H9 (cell line): Measurements from ENCODE around the gene TSC22D1. TPM values are rescaled to one million over a fixed set of nuclear protein-coding genes. Genes with fewer than 3 reads are reported as not detected.

ENCODE experiments used
- DNase-seq: peaks from one replicate; pipeline ENCODE4 v3.0.0-alpha.2; 2017
- H2AFZ ChIP-seq: one replicate; pipeline ENCODE4 v1.6.1; 2013; ENCODE audit warnings: mild to moderate bottlenecking, low read length, control low read depth, moderate library complexity
- H2AK5ac ChIP-seq: 2 replicates; pipeline ENCODE4 v1.6.1; 2013; ENCODE audit warnings: low read length, control low read depth, mixed read lengths; ENCODE audit not compliant: insufficient read length
- H2BK120ac ChIP-seq: one replicate; pipeline ENCODE4 v1.6.1; 2013; ENCODE audit warnings: low read depth, mild to moderate bottlenecking, low read length, control low read depth, inconsistent platforms; ENCODE audit not compliant: poor library complexity, severe bottlenecking
- H2BK12ac ChIP-seq: 2 replicates; pipeline ENCODE4 v1.6.1; 2013; ENCODE audit warnings: low read length, control low read depth, mixed read lengths, low read depth; ENCODE audit not compliant: insufficient read length
- H2BK15ac ChIP-seq: 2 replicates; pipeline ENCODE4 v1.6.1; 2013; ENCODE audit warnings: low read depth, low read length, control low read depth
- H2BK20ac ChIP-seq: one replicate; pipeline ENCODE4 v1.6.1; 2013; ENCODE audit warnings: low read depth, mild to moderate bottlenecking, low read length, control low read depth, inconsistent platforms; ENCODE audit not compliant: poor library complexity, severe bottlenecking
- H2BK5ac ChIP-seq: 2 replicates; pipeline ENCODE4 v1.6.1; 2013; ENCODE audit warnings: low read length, control low read depth, mixed read lengths; ENCODE audit not compliant: insufficient read length
- H3K14ac ChIP-seq: 2 replicates; pipeline ENCODE4 v1.6.1; 2013; ENCODE audit warnings: low read length, control low read depth; ENCODE audit not compliant: insufficient read depth
- H3K18ac ChIP-seq: 2 replicates; pipeline ENCODE4 v1.6.1; 2013; ENCODE audit warnings: low read depth, mild to moderate bottlenecking, mixed read lengths, low read length, control low read depth; ENCODE audit not compliant: insufficient read length
- H3K23ac ChIP-seq: 2 replicates; pipeline ENCODE4 v1.6.1; 2013; ENCODE audit warnings: low read length, control low read depth, mixed read lengths, low read depth; ENCODE audit not compliant: insufficient read length
- H3K23me2 ChIP-seq: 2 replicates; pipeline ENCODE4 v1.6.1; 2013; ENCODE audit warnings: low read depth, mild to moderate bottlenecking, mixed read lengths, low read length, control low read depth; ENCODE audit not compliant: insufficient read length, poor library complexity, severe bottlenecking
- H3K27ac ChIP-seq: 2 replicates; pipeline ENCODE4 v1.5.1; 2013; ENCODE audit warnings: low read length, control low read depth, mixed read lengths, low read depth; ENCODE audit not compliant: insufficient read length
- H3K27me3 ChIP-seq: 2 replicates; pipeline ENCODE4 v1.6.1; 2013; ENCODE audit warnings: low read length, control low read depth, inconsistent platforms; ENCODE audit not compliant: insufficient read depth
- H3K4ac ChIP-seq: 2 replicates; pipeline ENCODE4 v1.6.1; 2013; ENCODE audit warnings: low read depth, mild to moderate bottlenecking, control low read depth, inconsistent platforms, low read length, moderate library complexity
- H3K4me1 ChIP-seq: 2 replicates; pipeline ENCODE4 v1.6.1; 2013; ENCODE audit warnings: low read length, control low read depth, inconsistent platforms; ENCODE audit not compliant: insufficient read depth
- H3K4me2 ChIP-seq: 2 replicates; pipeline ENCODE4 v1.6.1; 2013; ENCODE audit warnings: low read length, control low read depth, mixed read lengths; ENCODE audit not compliant: insufficient read length, insufficient read depth
- H3K56ac ChIP-seq: 2 replicates; pipeline ENCODE4 v1.6.1; 2013; ENCODE audit warnings: low read depth, mild to moderate bottlenecking, mixed read lengths, low read length, control low read depth; ENCODE audit not compliant: insufficient read length
- H3K79me1 ChIP-seq: 2 replicates; pipeline ENCODE4 v1.6.1; 2013; ENCODE audit warnings: low read depth, mild to moderate bottlenecking, moderate library complexity, low read length, control low read depth, inconsistent platforms; ENCODE audit not compliant: insufficient read depth, poor library complexity, severe bottlenecking
- H3K79me2 ChIP-seq: 2 replicates; pipeline ENCODE4 v1.6.1; 2013; ENCODE audit warnings: low read length, control low read depth, inconsistent platforms; ENCODE audit not compliant: insufficient read depth
- H3K9ac ChIP-seq: 2 replicates; pipeline ENCODE4 v1.6.1; 2013; ENCODE audit warnings: low read length, control low read depth, mixed read lengths; ENCODE audit not compliant: insufficient read length; ENCODE audit errors: extremely low read depth
- H3K9me3 ChIP-seq: one replicate; pipeline ENCODE4 v1.6.1; 2013; ENCODE audit warnings: low read depth, low read length, inconsistent platforms; ENCODE audit not compliant: control insufficient read depth
- H3T11ph ChIP-seq: one replicate; pipeline ENCODE4 v1.6.1; 2013; ENCODE audit warnings: mild to moderate bottlenecking, low read length, control low read depth, inconsistent platforms
- H4K20me1 ChIP-seq: one replicate; pipeline ENCODE4 v1.6.1; 2013; ENCODE audit not compliant: control insufficient read depth, insufficient read length, insufficient read depth
- H4K5ac ChIP-seq: 2 replicates; pipeline ENCODE4 v1.6.1; 2013; ENCODE audit warnings: low read depth, mild to moderate bottlenecking, mixed read lengths, low read length, control low read depth; ENCODE audit not compliant: insufficient read length
- H4K8ac ChIP-seq: replicated peaks from 2 replicates; pipeline ENCODE4 v1.6.1; 2013; ENCODE audit warnings: low read length, control low read depth, mixed read lengths, low read depth; ENCODE audit not compliant: insufficient read length
- H4K91ac ChIP-seq: 2 replicates; pipeline ENCODE4 v1.6.1; 2013; ENCODE audit warnings: low read depth, mild to moderate bottlenecking, moderate library complexity, mixed read lengths, low read length, control low read depth; ENCODE audit not compliant: insufficient read length
- H3K27ac Mint-ChIP-seq, 3 experiments: 2 replicates in 2 of 3; 3 replicates in 1 of 3; pipeline ENCODE4 v1.8.0; 2020 to 2021; ENCODE audit warnings: mixed read lengths in 3 of 3, mild to moderate bottlenecking in 1 of 3, moderate library complexity in 1 of 3
- H3K27me3 Mint-ChIP-seq: 2 replicates; pipeline ENCODE4 v1.8.0; 2021; ENCODE audit warnings: low read depth, mild to moderate bottlenecking, moderate library complexity, mixed read lengths
- H3K36me3 Mint-ChIP-seq, 3 experiments: 2 replicates in 2 of 3; 3 replicates in 1 of 3; pipeline ENCODE4 v1.8.0; 2020 to 2021; ENCODE audit warnings: low read depth in 3 of 3, mixed read lengths in 3 of 3; ENCODE audit not compliant: insufficient read depth in 1 of 3
- H3K4me1 Mint-ChIP-seq, 2 experiments: 2 replicates each; pipeline ENCODE4 v1.8.0; 2020; ENCODE audit warnings: mixed read lengths in 2 of 2
- H3K4me3 Mint-ChIP-seq, 2 experiments: 2 replicates in 1 of 2; 3 replicates in 1 of 2; pipeline ENCODE4 v1.8.0; 2020 to 2021; ENCODE audit warnings: mild to moderate bottlenecking in 2 of 2, mixed read lengths in 2 of 2, moderate library complexity in 1 of 2
- H3K9me3 Mint-ChIP-seq, 2 experiments: 2 replicates in 1 of 2; 3 replicates in 1 of 2; pipeline ENCODE4 v1.8.0; 2020; ENCODE audit warnings: mild to moderate bottlenecking in 2 of 2, mixed read lengths in 2 of 2, moderate library complexity in 1 of 2
- WGBS: extraction: QIAGEN DNeasy Blood & Tissue Kit; methylation state at CpG from one replicate; pipeline ENCODE4 v1.1.7; 2013; ENCODE audit warnings: missing lambda C conversion rate, low lambda C conversion rate, mixed read lengths; ENCODE audit not compliant: insufficient read length; ENCODE audit errors: extremely low coverage; 5-methylcytosine and 5-hydroxymethylcytosine counted together
- total RNA-seq: library from RNA; stranded (reverse); gene quantifications from 2 replicates; pipeline ENCODE4 v1.2.1, GENCODE V29; 2021
- TF ChIP-seq, protein P1 (sequence below): fragments of 200-600 bp; sonication (generic); conservative IDR thresholded peaks from 3 replicates; pipeline ENCODE4 v1.8.0; 2021; ENCODE audit warnings: antibody characterized with exemption, mild to moderate bottlenecking

TSC22D1 gene
- total RNA-seq, 1 experiment from 2014 or later: 76.7 TPM

DNA sequence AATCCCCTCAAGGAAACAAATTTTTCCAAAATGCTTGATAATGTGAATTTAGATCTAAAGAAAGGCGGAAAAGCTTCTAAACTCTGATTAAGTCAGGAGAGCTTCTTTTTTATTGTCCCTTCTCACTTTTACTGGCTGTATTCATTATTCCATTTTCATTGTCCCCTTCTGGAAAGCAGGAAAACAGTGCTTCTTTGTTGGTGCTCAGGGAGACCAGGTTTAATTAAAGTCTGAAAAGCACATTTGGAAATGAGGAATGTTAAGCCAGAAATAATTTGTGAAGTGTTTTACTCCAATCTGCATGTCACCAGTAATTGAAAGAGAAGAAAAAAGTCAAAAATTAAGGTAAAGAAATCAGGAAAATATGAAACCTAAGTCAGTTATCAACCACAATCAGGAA lies 43.5 kb upstream of the TSC22D1 start:
- no peak overlapping the region for H2BK120ac ChIP-seq
- Mint-ChIP-seq H3K4me3 (no peak overlapping the region), H3K4me1 (peaks cover 4 to 15% of the 10 kb centered on the region in 2 experiments; a peak in 3 of 4 replicates), H3K36me3 (no peaks in the 10 kb centered on the region), H3K9me3 (no peaks in the 10 kb centered on the region), H3K27me3 (no peaks in the 10 kb centered on the region; the same call in 1 of the 2 replicates), H3K27ac (peak overlapping the region in 1 of 3 experiments; percentile 2; a peak in 1 of 7 replicates)
- no CpG with 5 or more reads among the region's 1 CpG for WGBS
- H3K27me3 ChIP-seq: no peaks in the 10 kb centered on the region
- H3K27ac ChIP-seq: no peak overlapping the region
- no peak overlapping the region for H3K9ac ChIP-seq
- no peak overlapping the region for H3T11ph ChIP-seq
- H3K4me2 ChIP-seq: no peak overlapping the region
- no peak for DNase-seq
- no peak overlapping the region for H3K23ac ChIP-seq
- H3K9me3 ChIP-seq: no peaks in the 10 kb centered on the region
- H4K5ac ChIP-seq: no peak overlapping the region
- no peak overlapping the region for H3K14ac ChIP-seq
- H3K79me1 ChIP-seq: no peaks in the 10 kb centered on the region
- H3K23me2 ChIP-seq: no peaks in the 10 kb centered on the region
- no peak overlapping the region for H2BK12ac ChIP-seq
- H3K56ac ChIP-seq: no peak overlapping the region
- H4K91ac ChIP-seq: no peak overlapping the region
- no peaks in the 10 kb centered on the region for H4K20me1 ChIP-seq
- H3K4me1 ChIP-seq: no peaks in the 10 kb centered on the region
- no peaks in the 10 kb centered on the region for H3K79me2 ChIP-seq
- no peak overlapping the region for H2AK5ac ChIP-seq
- no peak overlapping the region for H2BK5ac ChIP-seq
- no peak overlapping the region for H2BK15ac ChIP-seq
- H2AFZ ChIP-seq: no peak overlapping the region
- no peak overlapping the region for H3K4ac ChIP-seq
- no peak overlapping the region for H2BK20ac ChIP-seq
- TF ChIP-seq, protein P1, sequence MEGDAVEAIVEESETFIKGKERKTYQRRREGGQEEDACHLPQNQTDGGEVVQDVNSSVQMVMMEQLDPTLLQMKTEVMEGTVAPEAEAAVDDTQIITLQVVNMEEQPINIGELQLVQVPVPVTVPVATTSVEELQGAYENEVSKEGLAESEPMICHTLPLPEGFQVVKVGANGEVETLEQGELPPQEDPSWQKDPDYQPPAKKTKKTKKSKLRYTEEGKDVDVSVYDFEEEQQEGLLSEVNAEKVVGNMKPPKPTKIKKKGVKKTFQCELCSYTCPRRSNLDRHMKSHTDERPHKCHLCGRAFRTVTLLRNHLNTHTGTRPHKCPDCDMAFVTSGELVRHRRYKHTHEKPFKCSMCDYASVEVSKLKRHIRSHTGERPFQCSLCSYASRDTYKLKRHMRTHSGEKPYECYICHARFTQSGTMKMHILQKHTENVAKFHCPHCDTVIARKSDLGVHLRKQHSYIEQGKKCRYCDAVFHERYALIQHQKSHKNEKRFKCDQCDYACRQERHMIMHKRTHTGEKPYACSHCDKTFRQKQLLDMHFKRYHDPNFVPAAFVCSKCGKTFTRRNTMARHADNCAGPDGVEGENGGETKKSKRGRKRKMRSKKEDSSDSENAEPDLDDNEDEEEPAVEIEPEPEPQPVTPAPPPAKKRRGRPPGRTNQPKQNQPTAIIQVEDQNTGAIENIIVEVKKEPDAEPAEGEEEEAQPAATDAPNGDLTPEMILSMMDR: no peak
- H3K18ac ChIP-seq: no peak overlapping the region
- H4K8ac ChIP-seq: no peak overlapping the region
